Endodermal cell (in vitro differentiated cells): ENCODE data around the gene EPN3. TPM values are rescaled to one million over a fixed set of nuclear protein-coding genes. Genes with fewer than 3 reads are reported as not detected.

Experiments used
- DNase-seq: peaks from one replicate; pipeline ENCODE4 v3.0.0-alpha.2; 2017
- H3K27ac ChIP-seq: 2 replicates; pipeline ENCODE4 v1.5.1; 2013; ENCODE audit warnings: mild to moderate bottlenecking, low read depth, low read length, moderate library complexity
- H3K27me3 ChIP-seq: 2 replicates; pipeline ENCODE4 v1.6.1; 2013; ENCODE audit warnings: mild to moderate bottlenecking, low read length, moderate library complexity; ENCODE audit not compliant: insufficient read depth, control insufficient read depth, poor library complexity, severe bottlenecking
- H3K36me3 ChIP-seq: 2 replicates; pipeline ENCODE4 v1.7.0; 2013; ENCODE audit warnings: mild to moderate bottlenecking, low read length, moderate library complexity; ENCODE audit not compliant: control insufficient read depth, insufficient read depth
- H3K4me1 ChIP-seq: one replicate; pipeline ENCODE4 v1.7.0; 2013; ENCODE audit warnings: low read length; ENCODE audit not compliant: control insufficient read depth, insufficient read depth
- H3K4me3 ChIP-seq: 2 replicates; pipeline ENCODE4 v1.5.1; 2013; ENCODE audit warnings: mild to moderate bottlenecking, low read length, moderate library complexity
- H3K9ac ChIP-seq: 2 replicates; pipeline ENCODE4 v1.6.1; 2013; ENCODE audit warnings: mild to moderate bottlenecking, low read length, moderate library complexity; ENCODE audit not compliant: poor library complexity, severe bottlenecking; ENCODE audit errors: extremely low read depth
- H3K9me3 ChIP-seq: 2 replicates; pipeline ENCODE4 v1.6.1; 2013; ENCODE audit warnings: mild to moderate bottlenecking, low read length, moderate library complexity; ENCODE audit not compliant: control insufficient read depth
- H3K27ac Mint-ChIP-seq: 2 replicates; pipeline ENCODE4 v1.8.0; 2020; ENCODE audit warnings: mixed read lengths
- H3K27me3 Mint-ChIP-seq: 2 replicates; pipeline ENCODE4 v1.8.0; 2021; ENCODE audit warnings: mild to moderate bottlenecking, mixed read lengths; ENCODE audit not compliant: insufficient read depth
- H3K36me3 Mint-ChIP-seq: 2 replicates; pipeline ENCODE4 v1.8.0; 2020; ENCODE audit warnings: low read depth, mixed read lengths
- H3K4me1 Mint-ChIP-seq: 2 replicates; pipeline ENCODE4 v1.8.0; 2020; ENCODE audit warnings: mixed read lengths
- H3K4me3 Mint-ChIP-seq: 2 replicates; pipeline ENCODE4 v1.8.0; 2020; ENCODE audit warnings: mild to moderate bottlenecking, moderate library complexity, mixed read lengths
- H3K9me3 Mint-ChIP-seq: 2 replicates; pipeline ENCODE4 v1.8.0; 2020; ENCODE audit warnings: mild to moderate bottlenecking, mixed read lengths
- WGBS, 2 experiments: methylation state at CpG; one replicate each; pipeline versions ENCODE4 v1.1.5 to v1.1.7; 2013; ENCODE audit warnings: missing lambda C conversion rate in 2 of 2, mixed read lengths in 1 of 2; ENCODE audit not compliant: insufficient coverage in 1 of 2, insufficient read length in 1 of 2; 5-methylcytosine and 5-hydroxymethylcytosine counted together
- total RNA-seq, 2 donors: library from RNA; stranded (reverse); fragmentation: NEBNext Ultra II Directional in 1 of 2; extraction: Animal tissue kit (Norgen Biotek cat#: 25700) in 1 of 2; gene quantifications; 2 replicates in 1 of 2; 3 replicates in 1 of 2; pipeline ENCODE4 v1.2.1, GENCODE V29; 2021
- TF ChIP-seq, protein P1 (sequence below): fragments of 200-600 bp; sonication (generic); conservative IDR thresholded peaks from 2 replicates; pipeline ENCODE4 v1.5.0; 2021; ENCODE audit warnings: antibody characterized with exemption, mild to moderate bottlenecking

Gene EPN3
- total RNA-seq, 2 donors from 2014 or later, result 0.66 TPM; not detected in 1

DNA sequence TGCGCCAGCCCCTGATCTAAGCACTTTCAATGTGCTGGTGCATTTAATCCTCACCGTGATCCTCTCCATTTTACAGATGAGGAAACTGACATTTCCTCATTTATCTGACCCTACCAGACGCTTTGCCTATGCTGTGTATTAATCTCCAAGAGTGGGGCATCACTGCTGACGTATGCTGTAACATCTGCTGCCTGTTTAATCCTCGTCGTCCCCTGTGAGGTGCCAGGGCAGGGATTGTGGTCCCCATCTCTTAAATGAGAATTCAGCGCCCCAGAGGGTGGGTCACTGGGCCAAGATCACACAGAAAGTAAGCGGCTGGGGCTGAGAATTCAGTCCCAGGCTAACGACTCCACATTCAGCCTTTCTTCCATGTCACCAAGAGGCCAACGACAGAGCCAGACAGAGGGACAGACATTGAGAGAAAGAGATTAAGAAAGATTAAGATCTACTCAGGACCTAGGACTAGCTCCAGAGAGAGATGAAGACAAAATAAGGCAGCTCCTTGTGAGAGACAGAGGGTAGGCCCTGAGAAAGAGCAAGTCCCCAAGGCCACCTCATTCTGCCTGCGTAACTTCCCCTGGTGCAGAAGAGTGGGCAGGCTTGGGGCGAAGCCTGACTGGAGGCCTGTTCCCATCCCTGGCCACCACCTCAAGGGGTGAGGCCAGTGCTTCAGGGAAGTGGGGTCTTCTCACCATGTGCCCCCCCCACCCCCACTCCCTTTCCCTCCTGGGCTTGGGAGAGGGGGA, 41.5 kb downstream of the EPN3 start:
- H3K27ac ChIP-seq, result no peak overlapping the region
- Mint-ChIP-seq H3K36me3 (no peaks in the 10 kb centered on the region), H3K27me3 (peaks cover 8% of the 10 kb centered on the region)

DNA sequence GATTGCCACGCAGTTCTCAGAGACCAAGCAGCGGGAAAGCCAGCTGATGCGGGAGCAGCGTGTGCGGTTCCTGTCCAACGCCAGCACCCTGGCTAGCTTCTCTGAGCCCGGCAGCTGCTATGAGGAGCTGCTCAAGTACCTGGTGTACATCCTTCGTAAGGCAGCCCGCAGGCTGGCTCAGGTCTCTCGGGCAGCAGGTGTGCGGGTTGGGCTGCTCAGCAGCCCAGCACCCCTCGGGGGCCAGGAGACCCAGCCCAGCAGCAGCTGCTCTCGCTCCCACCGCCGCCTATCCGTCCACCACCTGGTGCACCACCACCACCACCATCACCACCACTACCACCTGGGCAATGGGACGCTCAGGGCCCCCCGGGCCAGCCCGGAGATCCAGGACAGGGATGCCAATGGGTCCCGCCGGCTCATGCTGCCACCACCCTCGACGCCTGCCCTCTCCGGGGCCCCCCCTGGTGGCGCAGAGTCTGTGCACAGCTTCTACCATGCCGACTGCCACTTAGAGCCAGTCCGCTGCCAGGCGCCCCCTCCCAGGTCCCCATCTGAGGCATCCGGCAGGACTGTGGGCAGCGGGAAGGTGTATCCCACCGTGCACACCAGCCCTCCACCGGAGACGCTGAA, 43.2 kb downstream of the EPN3 start:
- H3K9me3 Mint-ChIP-seq, result no peaks in the 10 kb centered on the region
- DNase-seq, result no peak
- H3K36me3 Mint-ChIP-seq, result no peaks in the 10 kb centered on the region
- Histone ChIP-seq H3K4me1 (no peaks in the 10 kb centered on the region), H3K36me3 (no peaks in the 10 kb centered on the region), H3K4me3 (no peak overlapping the region), H3K9me3 (no peaks in the 10 kb centered on the region), H3K9ac (no peak overlapping the region), H3K27me3 (no peaks in the 10 kb centered on the region), H3K27ac (no peak overlapping the region)
- 89 to 90% methylated on average over 13 to 33 of the region's 33 CpGs for WGBS, 2 experiments
- H3K4me3 Mint-ChIP-seq, result no peak overlapping the region
- TF ChIP-seq, protein P1, sequence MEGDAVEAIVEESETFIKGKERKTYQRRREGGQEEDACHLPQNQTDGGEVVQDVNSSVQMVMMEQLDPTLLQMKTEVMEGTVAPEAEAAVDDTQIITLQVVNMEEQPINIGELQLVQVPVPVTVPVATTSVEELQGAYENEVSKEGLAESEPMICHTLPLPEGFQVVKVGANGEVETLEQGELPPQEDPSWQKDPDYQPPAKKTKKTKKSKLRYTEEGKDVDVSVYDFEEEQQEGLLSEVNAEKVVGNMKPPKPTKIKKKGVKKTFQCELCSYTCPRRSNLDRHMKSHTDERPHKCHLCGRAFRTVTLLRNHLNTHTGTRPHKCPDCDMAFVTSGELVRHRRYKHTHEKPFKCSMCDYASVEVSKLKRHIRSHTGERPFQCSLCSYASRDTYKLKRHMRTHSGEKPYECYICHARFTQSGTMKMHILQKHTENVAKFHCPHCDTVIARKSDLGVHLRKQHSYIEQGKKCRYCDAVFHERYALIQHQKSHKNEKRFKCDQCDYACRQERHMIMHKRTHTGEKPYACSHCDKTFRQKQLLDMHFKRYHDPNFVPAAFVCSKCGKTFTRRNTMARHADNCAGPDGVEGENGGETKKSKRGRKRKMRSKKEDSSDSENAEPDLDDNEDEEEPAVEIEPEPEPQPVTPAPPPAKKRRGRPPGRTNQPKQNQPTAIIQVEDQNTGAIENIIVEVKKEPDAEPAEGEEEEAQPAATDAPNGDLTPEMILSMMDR, result peak; percentile 42
- H3K27me3 Mint-ChIP-seq, result peaks cover 7% of the 10 kb centered on the region
- H3K4me1 Mint-ChIP-seq, result peaks cover 6% of the 10 kb centered on the region
- H3K27ac Mint-ChIP-seq, result no peak overlapping the region

More for the DNA sequence above, 41.5 kb downstream of the EPN3 start:
- Histone ChIP-seq H3K36me3 (no peaks in the 10 kb centered on the region), H3K27me3 (no peaks in the 10 kb centered on the region), H3K9ac (no peak overlapping the region), H3K4me1 (no peaks in the 10 kb centered on the region), H3K9me3 (no peaks in the 10 kb centered on the region), H3K4me3 (no peak overlapping the region)
- 89 to 96% methylated on average over 9 to 12 of the region's 12 CpGs for WGBS, 2 experiments
- peaks cover 13% of the 10 kb centered on the region for H3K4me1 Mint-ChIP-seq
- H3K27ac Mint-ChIP-seq, result no peak overlapping the region
- H3K4me3 Mint-ChIP-seq, result no peak overlapping the region
- DNase-seq, result no peak
- TF ChIP-seq, protein P1, result no peak
- H3K9me3 Mint-ChIP-seq, result no peaks in the 10 kb centered on the region

DNA sequence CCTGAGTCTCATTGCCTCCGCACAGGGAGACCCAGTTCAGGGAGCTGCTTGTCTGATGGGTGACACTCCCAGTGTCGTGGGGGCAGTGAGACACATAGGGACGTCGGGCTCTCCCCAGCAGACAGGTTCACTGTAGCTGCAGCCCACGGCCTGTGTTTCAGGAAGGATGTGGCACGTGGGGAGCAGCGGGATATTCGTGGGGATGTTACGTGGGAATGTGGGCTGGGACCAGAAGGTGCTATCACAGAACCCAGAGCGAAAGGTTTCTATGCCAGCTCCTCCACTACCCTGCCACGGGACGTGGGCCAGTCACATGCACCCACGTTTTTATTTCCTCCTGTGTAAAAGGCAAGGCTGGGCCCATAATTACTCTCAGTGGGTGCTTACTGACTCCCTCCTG, 44.3 kb downstream of the EPN3 start:
- WGBS, 2 experiments, result 88 to 91% methylated on average over 13 of the region's 13 CpGs
- H3K27ac ChIP-seq, result no peak overlapping the region
- TF ChIP-seq, protein P1, result no peak
- peaks cover 8% of the 10 kb centered on the region for H3K27me3 Mint-ChIP-seq
- H3K9ac ChIP-seq, result no peak overlapping the region
- H3K4me1 ChIP-seq, result no peaks in the 10 kb centered on the region
- H3K27me3 ChIP-seq, result no peaks in the 10 kb centered on the region
- H3K4me3 ChIP-seq, result no peak overlapping the region
- H3K27ac Mint-ChIP-seq, result no peak overlapping the region
- H3K9me3 Mint-ChIP-seq, result no peaks in the 10 kb centered on the region
- H3K36me3 ChIP-seq, result no peaks in the 10 kb centered on the region
- H3K9me3 ChIP-seq, result no peaks in the 10 kb centered on the region
- H3K4me1 Mint-ChIP-seq, result peaks cover 6% of the 10 kb centered on the region
- H3K4me3 Mint-ChIP-seq, result no peak overlapping the region
- DNase-seq, result no peak
- H3K36me3 Mint-ChIP-seq, result no peaks in the 10 kb centered on the region
